Heart right ventricle (tissue), 16 donors: ENCODE results near the gene CBFA2T3. TPM values are rescaled to one million over a fixed set of nuclear protein-coding genes. Genes with fewer than 3 reads are reported as not detected.

Source experiments
- ATAC-seq, 8 donors: fragments of 200-7000 bp; cut with Tn5 transposase; one replicate each; pipeline ENCODE4 v1.9.1; 2020; ENCODE audit warnings: mild to moderate bottlenecking in 8 of 8, moderate library complexity in 8 of 8, moderate number of reproducible peaks in 1 of 8
- DNase-seq, 2 donors: peaks; one replicate each; pipeline ENCODE4 v3.0.0-alpha.2; 2020
- H3K27ac ChIP-seq, 10 donors: fragments of 200-600 bp; sonication (generic) in 2 of 10; one replicate each; pipeline versions ENCODE4 v1.5.0 to v1.8.0; 2020 to 2022; ENCODE audit warnings: mild to moderate bottlenecking in 3 of 10
- H3K27me3 ChIP-seq, 7 donors: fragments of 200-600 bp; one replicate each; pipeline ENCODE4 v1.8.0; 2021 to 2022; ENCODE audit warnings: mild to moderate bottlenecking in 2 of 7
- H3K36me3 ChIP-seq, 9 donors: fragments of 200-600 bp; sonication (generic) in 1 of 9; one replicate each; pipeline versions ENCODE4 v1.5.0 to v1.8.0; 2020 to 2022; ENCODE audit warnings: mild to moderate bottlenecking in 2 of 9
- H3K4me1 ChIP-seq, 9 donors: fragments of 200-600 bp; sonication (generic) in 1 of 9; one replicate each; pipeline versions ENCODE4 v1.5.0 to v1.8.0; 2020 to 2022; ENCODE audit warnings: mild to moderate bottlenecking in 4 of 9
- H3K4me3 ChIP-seq, 10 donors: fragments of 200-600 bp; sonication (generic) in 2 of 10; one replicate each; pipeline versions ENCODE4 v1.5.0 to v1.8.0; 2020 to 2022; ENCODE audit warnings: mild to moderate bottlenecking in 7 of 10, moderate library complexity in 2 of 10
- H3K9me3 ChIP-seq, 11 donors: fragments of 200-600 bp in 10 of 11; sonication (generic) in 2 of 11; one replicate each; pipeline versions ENCODE4 v1.5.0 to v1.8.0; 2013 to 2022; ENCODE audit warnings: mild to moderate bottlenecking in 2 of 11, control low read depth in 1 of 11, moderate library complexity in 1 of 11
- CTCF ChIP-seq, 9 donors: fragments of 200-600 bp; sonication (generic) in 2 of 9; IDR thresholded peaks; one replicate each; pipeline versions ENCODE4 v1.5.0 to v1.8.0; 2021 to 2022; ENCODE audit warnings: antibody characterized with exemption in 9 of 9, mild to moderate bottlenecking in 5 of 9, moderate library complexity in 1 of 9
- WGBS, 2 donors: extraction: QIAGEN DNeasy Blood & Tissue Kit; methylation state at CpG; one replicate each; pipeline ENCODE4 v1.1.7; 2013; ENCODE audit warnings: inconsistent platforms in 1 of 2; 5-methylcytosine and 5-hydroxymethylcytosine counted together
- intact Hi-C, 10 donors: fragments of 100-400 bp; cut with DNase I; formaldehyde crosslinking; loops; one replicate each; pipeline versions ENCODE4 v1.11.1 to v1.14.2; 2022
- polyA plus RNA-seq, 2 donors: library from polyadenylated mRNA; stranded (reverse); fragments of 200-250 nt; gene quantifications; one replicate each; pipeline ENCODE4 v1.2.3, GENCODE V29; 2013
- total RNA-seq, 10 donors: library from RNA; stranded (reverse); fragmentation: NEBNext Ultra II Directional in 3 of 10; extraction: Animal tissue kit (Norgen Biotek cat#: 25700) in 3 of 10; gene quantifications; one replicate each; pipeline versions ENCODE4 v1.2.1 to v1.2.4, GENCODE V29; 2021 to 2023
- donor health status: Arrhythmogenic right ventricular cardiomyopathy.
- donor health status: ischemic (EF 13 %, LVEDD 7.1; RV severe dilation, severe dysfunction).
- donor health status: healthy with polysubstance abuse.
- donor health status: DM: no; HTN: yes; CAD: no.
- donor health status: DM: no; HTN: no; CAD: no.
- donor health status: ischemic (EF 25% LVEDD 6.9; RV normal size, moderate dysfunction).
- donor health status: ischemic (EF 25% LVEDD 5.7; RV mildly dilated, moderate dysfunction).
- donor health status: healthy.
- donor health status: DM: yes; HTN: yes; CAD: no.
- donor health status: Ischemic cardiomyopathy.
- donor health status: ischemic (EF 35%, LVEDD 5.7; RV mildly dilated, moderate dysfunction).
- donor health status: nonischemic (EF 11% LVEDD 7.7; RV severe dilation, severe dysfunction).
- donor health status: DM: yes; HTN: yes; CAD: no.
- donor health status: PGD.
- donor health status: ischemic (EF 29% LVEDD 5.4; RV normal size, mild dysfunction).
- donor health status: nonischemic (EF 23%, LVEDD 6.1; RV moderate dilation, normal function).

CBFA2T3 gene
- total and polyA plus RNA-seq, 12 donors, result 3.1 to 17.6 (median 6.1) TPM

DNA sequence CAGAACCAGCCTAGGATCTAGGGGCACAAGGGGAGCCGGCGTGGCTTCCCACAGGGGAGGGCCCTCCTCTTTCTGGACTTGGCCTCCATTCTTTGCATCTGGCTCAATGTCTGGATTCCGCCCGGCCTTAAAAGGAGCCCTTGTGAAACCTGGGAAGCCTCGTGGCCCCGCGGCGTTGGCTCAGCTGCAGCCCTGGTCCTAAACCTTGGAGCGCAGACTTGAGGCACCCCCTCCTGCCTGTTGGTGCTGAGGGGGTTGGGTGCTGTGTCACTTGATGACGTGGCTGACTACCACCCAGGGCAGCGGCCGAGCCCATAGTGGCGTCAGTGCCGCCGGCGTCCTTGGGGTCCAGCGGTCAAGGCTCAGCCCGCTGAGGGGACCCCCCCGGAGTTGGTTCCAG is 115.6 kb downstream of the CBFA2T3 start:
- no peak for TF ChIP-seq CTCF (IDR thresholded peaks at IDR 0.05)
- DNase-seq, result no peak
- H3K27ac ChIP-seq, result no peak overlapping the region
- H3K36me3 ChIP-seq, result peaks cover 0 to 50% (median 21%) of the 10 kb centered on the region in 9 donors
- H3K27me3 ChIP-seq, result no peaks in the 10 kb centered on the region
- intact Hi-C loops, result no loop called here
- peaks cover 6 to 21% (median 12%) of the 10 kb centered on the region in 9 donors for H3K4me1 ChIP-seq
- no peak overlapping the region for H3K4me3 ChIP-seq
- no peaks in the 10 kb centered on the region for H3K9me3 ChIP-seq
- WGBS, 2 donors, result 92 to 97% methylated on average over 19 of the region's 19 CpGs
- ATAC-seq, result no peak

DNA sequence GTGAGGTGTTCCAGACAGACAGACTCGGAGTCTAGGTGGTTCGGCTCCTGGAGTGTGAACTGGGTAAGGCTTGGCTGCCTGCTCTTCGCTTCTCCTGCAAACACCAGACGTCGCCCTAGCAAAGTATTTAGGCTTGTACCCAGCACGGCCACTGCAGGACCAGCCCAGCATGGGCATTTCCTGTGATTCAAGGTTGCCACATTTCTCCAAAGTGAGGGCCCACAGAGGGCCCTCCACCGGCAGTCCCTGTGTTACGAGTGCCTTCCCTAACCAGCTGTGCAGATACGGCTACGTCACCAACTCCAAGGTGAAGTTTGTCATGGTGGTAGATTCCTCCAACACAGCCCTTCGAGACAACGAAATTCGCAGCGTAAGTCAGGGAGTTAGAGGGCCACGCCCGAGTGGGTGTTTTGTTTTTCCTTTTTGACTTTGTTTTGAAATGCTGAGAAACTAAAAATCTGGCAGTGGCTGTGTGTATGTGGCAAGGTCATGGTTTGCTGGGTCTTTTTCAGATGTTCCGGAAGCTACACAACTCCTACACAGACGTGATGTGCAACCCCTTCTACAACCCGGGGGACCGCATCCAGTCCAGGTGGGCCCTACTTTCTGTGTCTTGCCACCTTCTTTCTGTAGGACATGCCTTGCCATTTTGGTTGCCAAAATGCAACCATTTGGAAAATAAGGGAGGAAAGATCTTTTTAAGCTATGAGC is 117.5 kb downstream of the CBFA2T3 start:
- intact Hi-C loops, result loop anchor here in 4 of 10 donors (5.0 kb wide), 2 partner anchors 42 to 47 kb away; partner anchors contain the start of gene APRT (in 3 of the 4)
- no peak for ATAC-seq
- WGBS, 2 donors, result 90 to 94% methylated on average over 20 of the region's 20 CpGs

GRCh38 chr16:88857728-88858339 is 119.2 kb downstream of the CBFA2T3 start:
- intact Hi-C loops, result loop anchor here in 6 of 10 donors (1.0 to 5.0 kb wide), 4 partner anchors 41 to 47 kb away; partner anchors contain the start of gene APRT (in 4 of the 6)
- H3K27ac ChIP-seq, result peak overlapping the region; percentile 32 to 88 (median 82)
- peak overlapping the region; percentile 71 to 99 (median 93) for H3K4me3 ChIP-seq
- peaks cover 0 to 53% (median 21%) of the 10 kb centered on the region in 9 donors for H3K36me3 ChIP-seq
- peak; percentile 42 to 85 (median 70) for ATAC-seq
- peak; percentile 40 to 78 (median 69) for TF ChIP-seq CTCF (IDR thresholded peaks at IDR 0.05)
- no peaks in the 10 kb centered on the region for H3K9me3 ChIP-seq
- WGBS, 2 donors, result 17 to 18% methylated on average over 12 of the region's 12 CpGs
- no peaks in the 10 kb centered on the region for H3K27me3 ChIP-seq
- DNase-seq, result peak; percentile 67 to 81
- H3K4me1 ChIP-seq, result peaks cover 10 to 48% (median 22%) of the 10 kb centered on the region in 9 donors

More for the DNA sequence above, 117.5 kb downstream of the CBFA2T3 start:
- H3K27me3 ChIP-seq, result no peaks in the 10 kb centered on the region
- TF ChIP-seq CTCF (IDR thresholded peaks at IDR 0.05), result no peak
- no peaks in the 10 kb centered on the region for H3K9me3 ChIP-seq
- peaks cover 10 to 33% (median 22%) of the 10 kb centered on the region in 9 donors for H3K4me1 ChIP-seq
- DNase-seq, result no peak
- no peak overlapping the region for H3K4me3 ChIP-seq
- no peak overlapping the region for H3K27ac ChIP-seq
- peaks cover 0 to 52% (median 21%) of the 10 kb centered on the region in 9 donors for H3K36me3 ChIP-seq
